Heart left ventricle (tissue), 13 donors: ENCODE measurements around the gene SCRN1.

Source experiments
- POLR2A ChIP-seq, 2 donors: fragments of 450-650 bp; IDR thresholded peaks; one replicate each; pipeline ENCODE4 v1.6.1; 2017; ENCODE audit warnings: antibody characterized with exemption in 2 of 2, mild to moderate bottlenecking in 2 of 2, moderate library complexity in 2 of 2
- TF ChIP-seq, protein P1 (sequence below), 12 donors: fragments of 200-600 bp; sonication (generic) in 4 of 12; IDR thresholded peaks; one replicate each; pipeline versions ENCODE4 v1.5.0 to v1.8.0; 2018 to 2022; ENCODE audit warnings: antibody characterized with exemption in 12 of 12, mild to moderate bottlenecking in 5 of 12
- donor health status: ischemic (EF 13 %, LVEDD 7.1; RV severe dilation, severe dysfunction).
- donor health status: DM: no; HTN: yes; CAD: no.
- donor health status: DM: no; HTN: no; CAD: no.
- donor health status: ischemic (EF 25% LVEDD 6.9; RV normal size, moderate dysfunction).
- donor health status: ischemic (EF 25% LVEDD 5.7; RV mildly dilated, moderate dysfunction).
- donor health status: ischemic (EF 35%, LVEDD 5.7; RV mildly dilated, moderate dysfunction).
- donor health status: nonischemic (EF 11% LVEDD 7.7; RV severe dilation, severe dysfunction).
- donor health status: DM: yes; HTN: yes; CAD: no.
- donor health status: PGD.
- donor health status: ischemic (EF 29% LVEDD 5.4; RV normal size, mild dysfunction).
- donor health status: nonischemic (EF 23%, LVEDD 6.1; RV moderate dilation, normal function).

GRCh38 chr7:30027065-30027456, 37.5 kb upstream of the SCRN1 start:
- TF ChIP-seq, protein P1, sequence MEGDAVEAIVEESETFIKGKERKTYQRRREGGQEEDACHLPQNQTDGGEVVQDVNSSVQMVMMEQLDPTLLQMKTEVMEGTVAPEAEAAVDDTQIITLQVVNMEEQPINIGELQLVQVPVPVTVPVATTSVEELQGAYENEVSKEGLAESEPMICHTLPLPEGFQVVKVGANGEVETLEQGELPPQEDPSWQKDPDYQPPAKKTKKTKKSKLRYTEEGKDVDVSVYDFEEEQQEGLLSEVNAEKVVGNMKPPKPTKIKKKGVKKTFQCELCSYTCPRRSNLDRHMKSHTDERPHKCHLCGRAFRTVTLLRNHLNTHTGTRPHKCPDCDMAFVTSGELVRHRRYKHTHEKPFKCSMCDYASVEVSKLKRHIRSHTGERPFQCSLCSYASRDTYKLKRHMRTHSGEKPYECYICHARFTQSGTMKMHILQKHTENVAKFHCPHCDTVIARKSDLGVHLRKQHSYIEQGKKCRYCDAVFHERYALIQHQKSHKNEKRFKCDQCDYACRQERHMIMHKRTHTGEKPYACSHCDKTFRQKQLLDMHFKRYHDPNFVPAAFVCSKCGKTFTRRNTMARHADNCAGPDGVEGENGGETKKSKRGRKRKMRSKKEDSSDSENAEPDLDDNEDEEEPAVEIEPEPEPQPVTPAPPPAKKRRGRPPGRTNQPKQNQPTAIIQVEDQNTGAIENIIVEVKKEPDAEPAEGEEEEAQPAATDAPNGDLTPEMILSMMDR (IDR thresholded peaks at IDR 0.05) = no peak
- TF ChIP-seq POLR2A (IDR thresholded peaks at IDR 0.05) = no peak
